Peyer's patch (tissue), 4 donors: Measurements from ENCODE around the gene EEF1A1.
"Not testable (repeated sequence)": the region's sequence is repeated elsewhere in the genome, so short reads cannot be mapped to it uniquely, and the experiment has no call there.

Source experiments
- POLR2A ChIP-seq, 2 donors: fragments of 450-650 bp; IDR thresholded peaks; one replicate each; pipeline ENCODE4 v1.5.1; 2017; ENCODE audit warnings: antibody characterized with exemption in 2 of 2, mild to moderate bottlenecking in 2 of 2, moderate library complexity in 2 of 2
- TF ChIP-seq, protein P1 (sequence below), 6 experiments: fragments of 450-650 bp in 4 of 6; fragments of 200-600 bp in 2 of 6; sonication (generic) in 1 of 6; IDR thresholded peaks; one replicate each; pipeline ENCODE4 v1.5.1; 2017 to 2019; ENCODE audit warnings: antibody characterized with exemption in 6 of 6, mild to moderate bottlenecking in 3 of 6, moderate library complexity in 1 of 6

DNA sequence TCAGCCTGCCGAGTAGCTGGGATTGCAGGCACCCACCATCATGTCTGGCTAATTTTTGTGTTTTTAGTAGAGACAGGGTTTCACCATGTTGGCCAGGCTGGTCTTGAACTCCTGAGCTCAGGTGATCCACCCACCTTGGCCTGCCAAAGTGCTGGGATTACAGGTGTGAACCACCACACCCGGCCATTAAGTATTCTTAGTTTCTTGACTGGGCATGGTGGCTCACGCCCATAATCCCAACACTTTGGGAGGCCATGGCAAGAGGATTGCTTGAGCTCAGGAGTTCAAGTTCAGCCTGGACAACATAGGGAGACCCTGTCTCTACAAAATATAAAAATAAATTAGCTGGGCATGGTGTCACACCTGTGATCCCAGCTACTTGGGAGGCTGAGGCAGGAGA is 21.6 kb upstream of the EEF1A1 start:
- TF ChIP-seq, protein P1, sequence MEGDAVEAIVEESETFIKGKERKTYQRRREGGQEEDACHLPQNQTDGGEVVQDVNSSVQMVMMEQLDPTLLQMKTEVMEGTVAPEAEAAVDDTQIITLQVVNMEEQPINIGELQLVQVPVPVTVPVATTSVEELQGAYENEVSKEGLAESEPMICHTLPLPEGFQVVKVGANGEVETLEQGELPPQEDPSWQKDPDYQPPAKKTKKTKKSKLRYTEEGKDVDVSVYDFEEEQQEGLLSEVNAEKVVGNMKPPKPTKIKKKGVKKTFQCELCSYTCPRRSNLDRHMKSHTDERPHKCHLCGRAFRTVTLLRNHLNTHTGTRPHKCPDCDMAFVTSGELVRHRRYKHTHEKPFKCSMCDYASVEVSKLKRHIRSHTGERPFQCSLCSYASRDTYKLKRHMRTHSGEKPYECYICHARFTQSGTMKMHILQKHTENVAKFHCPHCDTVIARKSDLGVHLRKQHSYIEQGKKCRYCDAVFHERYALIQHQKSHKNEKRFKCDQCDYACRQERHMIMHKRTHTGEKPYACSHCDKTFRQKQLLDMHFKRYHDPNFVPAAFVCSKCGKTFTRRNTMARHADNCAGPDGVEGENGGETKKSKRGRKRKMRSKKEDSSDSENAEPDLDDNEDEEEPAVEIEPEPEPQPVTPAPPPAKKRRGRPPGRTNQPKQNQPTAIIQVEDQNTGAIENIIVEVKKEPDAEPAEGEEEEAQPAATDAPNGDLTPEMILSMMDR (IDR thresholded peaks at IDR 0.05), result not testable (repeated sequence)
- not testable (repeated sequence) for TF ChIP-seq POLR2A (IDR thresholded peaks at IDR 0.05)
